ENCODE results near the gene ANKS1B. TPM values are rescaled to one million over a fixed set of nuclear protein-coding genes. Genes with fewer than 3 reads are reported as not detected.

Gene ANKS1B
- total RNA-seq, 1 experiment from 2014 or later = 0.54 TPM

DNA sequence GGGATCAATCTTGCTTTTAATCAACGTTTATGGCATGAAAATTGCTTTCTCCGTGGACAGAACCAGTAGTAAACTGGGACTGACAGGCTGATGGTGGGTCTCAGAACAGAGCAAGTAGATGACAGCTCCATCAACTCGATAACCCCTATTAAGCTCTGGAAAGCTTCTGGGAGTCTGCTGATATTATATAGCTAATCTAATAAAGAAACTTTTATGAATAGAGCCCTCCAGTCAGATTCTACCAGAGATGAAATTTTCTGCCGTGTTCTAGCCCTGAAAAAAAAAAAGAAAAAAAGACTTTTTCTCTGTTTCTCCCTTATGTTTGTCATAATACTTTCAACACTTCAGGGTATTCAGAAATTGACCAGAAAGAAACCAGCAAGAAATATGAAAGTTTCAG is 1168.0 kb downstream of the ANKS1B start:
- H2AFZ ChIP-seq (ENCODE audit: low read depth, low read length, poor library complexity, severe bottlenecking) = no peak overlapping the region
- CTCF ChIA-PET = interaction anchor here (0.9 kb wide), 1 partner anchor 182 kb away, joined by 3 read pairs; no protein-coding TSS in a partner anchor
- H3K4me2 ChIP-seq (ENCODE audit: low read length) = no peak overlapping the region
- H3K9me3 ChIP-seq (ENCODE audit: control insufficient read depth in 1 of 2, insufficient read depth in 1 of 2, low read depth in 1 of 2, low read length in 2 of 2) = no peaks in the 10 kb centered on the region
- TF ChIP-seq, protein P1, sequence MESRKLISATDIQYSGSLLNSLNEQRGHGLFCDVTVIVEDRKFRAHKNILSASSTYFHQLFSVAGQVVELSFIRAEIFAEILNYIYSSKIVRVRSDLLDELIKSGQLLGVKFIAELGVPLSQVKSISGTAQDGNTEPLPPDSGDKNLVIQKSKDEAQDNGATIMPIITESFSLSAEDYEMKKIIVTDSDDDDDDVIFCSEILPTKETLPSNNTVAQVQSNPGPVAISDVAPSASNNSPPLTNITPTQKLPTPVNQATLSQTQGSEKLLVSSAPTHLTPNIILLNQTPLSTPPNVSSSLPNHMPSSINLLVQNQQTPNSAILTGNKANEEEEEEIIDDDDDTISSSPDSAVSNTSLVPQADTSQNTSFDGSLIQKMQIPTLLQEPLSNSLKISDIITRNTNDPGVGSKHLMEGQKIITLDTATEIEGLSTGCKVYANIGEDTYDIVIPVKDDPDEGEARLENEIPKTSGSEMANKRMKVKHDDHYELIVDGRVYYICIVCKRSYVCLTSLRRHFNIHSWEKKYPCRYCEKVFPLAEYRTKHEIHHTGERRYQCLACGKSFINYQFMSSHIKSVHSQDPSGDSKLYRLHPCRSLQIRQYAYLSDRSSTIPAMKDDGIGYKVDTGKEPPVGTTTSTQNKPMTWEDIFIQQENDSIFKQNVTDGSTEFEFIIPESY (IDR thresholded peaks at IDR 0.05; ENCODE audit: extremely low read depth, insufficient replicate concordance, low read length) = no peak
- no peak for TF ChIP-seq JUND (IDR thresholded peaks at IDR 0.05)
- ATAC-seq = no peak
- H3K4me1 ChIP-seq (ENCODE audit: control insufficient read depth in 1 of 2, insufficient read depth in 2 of 2, low read length in 2 of 2) = no peaks in the 10 kb centered on the region
- H3K79me2 ChIP-seq (ENCODE audit: insufficient read depth, low read length) = no peaks in the 10 kb centered on the region
- H3K9me2 ChIP-seq (ENCODE audit: insufficient read depth) = no peaks in the 10 kb centered on the region
- intact Hi-C loops (cut with micrococcal nuclease) = no loop called here
- no peak overlapping the region for H3K9ac ChIP-seq (ENCODE audit: low read length)
- peaks cover 43% of the 10 kb centered on the region for H3K27me3 ChIP-seq (ENCODE audit: insufficient read depth, low read length)
- POLR2A ChIA-PET = no interaction called here
- DNase-seq (ENCODE audit: low read depth, low spot score) = no peak
- H3K27ac ChIP-seq (ENCODE audit: low read depth, low read length) = no peak overlapping the region
- H3K36me3 ChIP-seq (ENCODE audit: control insufficient read depth in 1 of 2, insufficient read depth in 2 of 2, low read length in 2 of 2) = no peaks in the 10 kb centered on the region
- H3K4me3 ChIP-seq (replicated peaks in 1 of 2; ENCODE audit: low read depth in 1 of 2, low read length in 2 of 2) = no peak overlapping the region
- RAD21 ChIA-PET (ENCODE audit: low non-redundant PET in 1 of 2, low total read pairs in 2 of 2, uncharacterized antibody in 2 of 2, unreplicated experiment in 2 of 2) = no interaction called here
- BruUV-seq (replicated peaks) = no TSS peak
- H4K20me1 ChIP-seq (ENCODE audit: insufficient read depth) = no peaks in the 10 kb centered on the region

DNA sequence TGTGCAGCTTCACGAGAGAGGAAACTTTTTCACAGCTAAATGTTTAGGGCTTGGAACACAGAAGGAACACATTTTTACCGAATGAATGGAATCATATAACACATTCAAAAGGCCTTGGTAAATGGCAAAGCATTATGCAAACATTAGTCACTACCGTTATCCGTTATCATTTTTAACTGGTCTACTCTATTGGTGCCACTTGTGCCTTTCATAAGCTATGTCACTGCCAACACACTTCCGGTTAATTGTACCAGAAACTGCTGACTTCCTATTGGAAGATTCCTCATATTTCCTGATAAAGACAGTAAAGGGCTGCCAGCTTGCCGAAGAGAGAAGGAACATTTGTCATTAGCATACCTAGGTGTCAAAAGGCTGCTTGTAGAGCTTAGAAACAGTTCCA is 1170.5 kb downstream of the ANKS1B start:
- no peaks in the 10 kb centered on the region for H4K20me1 ChIP-seq (ENCODE audit: insufficient read depth)
- H3K4me2 ChIP-seq (ENCODE audit: low read length) = no peak overlapping the region
- ChIA-PET POLR2A (no interaction called here), CTCF (no interaction called here), RAD21 (ENCODE audit: low non-redundant PET in 1 of 2, low total read pairs in 2 of 2, uncharacterized antibody in 2 of 2, unreplicated experiment in 2 of 2) (no interaction called here)
- no peak overlapping the region for H3K27ac ChIP-seq (ENCODE audit: low read depth, low read length)
- TF ChIP-seq, protein P2, sequence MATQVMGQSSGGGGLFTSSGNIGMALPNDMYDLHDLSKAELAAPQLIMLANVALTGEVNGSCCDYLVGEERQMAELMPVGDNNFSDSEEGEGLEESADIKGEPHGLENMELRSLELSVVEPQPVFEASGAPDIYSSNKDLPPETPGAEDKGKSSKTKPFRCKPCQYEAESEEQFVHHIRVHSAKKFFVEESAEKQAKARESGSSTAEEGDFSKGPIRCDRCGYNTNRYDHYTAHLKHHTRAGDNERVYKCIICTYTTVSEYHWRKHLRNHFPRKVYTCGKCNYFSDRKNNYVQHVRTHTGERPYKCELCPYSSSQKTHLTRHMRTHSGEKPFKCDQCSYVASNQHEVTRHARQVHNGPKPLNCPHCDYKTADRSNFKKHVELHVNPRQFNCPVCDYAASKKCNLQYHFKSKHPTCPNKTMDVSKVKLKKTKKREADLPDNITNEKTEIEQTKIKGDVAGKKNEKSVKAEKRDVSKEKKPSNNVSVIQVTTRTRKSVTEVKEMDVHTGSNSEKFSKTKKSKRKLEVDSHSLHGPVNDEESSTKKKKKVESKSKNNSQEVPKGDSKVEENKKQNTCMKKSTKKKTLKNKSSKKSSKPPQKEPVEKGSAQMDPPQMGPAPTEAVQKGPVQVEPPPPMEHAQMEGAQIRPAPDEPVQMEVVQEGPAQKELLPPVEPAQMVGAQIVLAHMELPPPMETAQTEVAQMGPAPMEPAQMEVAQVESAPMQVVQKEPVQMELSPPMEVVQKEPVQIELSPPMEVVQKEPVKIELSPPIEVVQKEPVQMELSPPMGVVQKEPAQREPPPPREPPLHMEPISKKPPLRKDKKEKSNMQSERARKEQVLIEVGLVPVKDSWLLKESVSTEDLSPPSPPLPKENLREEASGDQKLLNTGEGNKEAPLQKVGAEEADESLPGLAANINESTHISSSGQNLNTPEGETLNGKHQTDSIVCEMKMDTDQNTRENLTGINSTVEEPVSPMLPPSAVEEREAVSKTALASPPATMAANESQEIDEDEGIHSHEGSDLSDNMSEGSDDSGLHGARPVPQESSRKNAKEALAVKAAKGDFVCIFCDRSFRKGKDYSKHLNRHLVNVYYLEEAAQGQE (IDR thresholded peaks at IDR 0.05; ENCODE audit: low read depth) = no peak
- TF ChIP-seq EGR1 (IDR thresholded peaks at IDR 0.05; ENCODE audit: low read depth) (no peak), RAD21 (IDR thresholded peaks at IDR 0.05; ENCODE audit: low read depth) (no peak), EZH2 (IDR thresholded peaks at IDR 0.05) (no peak), POLR2A (IDR thresholded peaks at IDR 0.05; ENCODE audit: borderline replicate concordance, extremely low read depth, insufficient read depth, insufficient read length) (no peak), EZH2phosphoT487 (IDR thresholded peaks at IDR 0.05; ENCODE audit: borderline replicate concordance) (no peak), SP1 (IDR thresholded peaks at IDR 0.05; ENCODE audit: low read depth) (no peak), ZNF274 (IDR thresholded peaks at IDR 0.05; ENCODE audit: low read depth, low read length) (no peak), ZFX (IDR thresholded peaks at IDR 0.05) (no peak), POLR2AphosphoS5 (IDR thresholded peaks at IDR 0.05; ENCODE audit: low read depth, low read length) (no peak), TCF7L2 (IDR thresholded peaks at IDR 0.05; ENCODE audit: borderline replicate concordance, extremely low read depth, insufficient read depth, insufficient read length) (no peak)
- TF ChIP-seq, protein P1 (IDR thresholded peaks at IDR 0.05; ENCODE audit: extremely low read depth, insufficient replicate concordance, low read length) = no peak
- no peaks in the 10 kb centered on the region for H3K36me3 ChIP-seq (ENCODE audit: control insufficient read depth in 1 of 2, insufficient read depth in 2 of 2, low read length in 2 of 2)
- H3K27me3 ChIP-seq (ENCODE audit: insufficient read depth, low read length) = peaks cover 45% of the 10 kb centered on the region
- no peak for ATAC-seq
- H3K4me3 ChIP-seq (replicated peaks in 1 of 2; ENCODE audit: low read depth in 1 of 2, low read length in 2 of 2) = no peak overlapping the region
- H3K4me1 ChIP-seq (ENCODE audit: control insufficient read depth in 1 of 2, insufficient read depth in 2 of 2, low read length in 2 of 2) = no peaks in the 10 kb centered on the region
- no peaks in the 10 kb centered on the region for H3K9me2 ChIP-seq (ENCODE audit: insufficient read depth)
- H2AFZ ChIP-seq (ENCODE audit: low read depth, low read length, poor library complexity, severe bottlenecking) = no peak overlapping the region
- H3K79me2 ChIP-seq (ENCODE audit: insufficient read depth, low read length) = no peaks in the 10 kb centered on the region
- no TSS peak for BruUV-seq (replicated peaks)
- no peak overlapping the region for H3K9ac ChIP-seq (ENCODE audit: low read length)
- H3K9me3 ChIP-seq (ENCODE audit: control insufficient read depth in 1 of 2, insufficient read depth in 1 of 2, low read depth in 1 of 2, low read length in 2 of 2) = no peaks in the 10 kb centered on the region
- intact Hi-C loops (cut with micrococcal nuclease) = no loop called here
- no peak for DNase-seq (ENCODE audit: low read depth, low spot score)

Data from HCT116 (cell line).